GM12878 (cell line): Measurements from ENCODE around the gene TAF11L3. TPM values are rescaled to one million over a fixed set of nuclear protein-coding genes. Genes with fewer than 3 reads are reported as not detected.
"Not testable (repeated sequence)": the region's sequence is repeated elsewhere in the genome, so short reads cannot be mapped to it uniquely, and the experiment has no call there.

Experiments
- ATAC-seq: fragments of 200-7000 bp; cut with Tn5 transposase; 3 replicates; pipeline ENCODE4 v1.9.1; 2020; ENCODE audit warnings: mild to moderate bottlenecking, moderate library complexity
- Bru-seq: library from RNA; stranded (reverse); fragments of 400-500 nt; gene quantifications from one replicate; lab custom pipeline; 2021; lab: Mats Ljungman, UMichigan
- BruChase-seq, 2 experiments: library from RNA; stranded (reverse); fragments of 400-500 nt; gene quantifications; one replicate each; lab custom pipeline; 2021; lab: Mats Ljungman, UMichigan
- BruUV-seq: library from RNA; stranded (reverse); fragments of 400-500 nt; replicated peaks from 2 replicates; lab custom pipeline; 2021; lab: Mats Ljungman, UMichigan
- CTCF ChIA-PET: fragments of 300-600 bp; sonication (Branson Sonifier 250); formaldehyde crosslinking; extraction: SDS; loops from one replicate; lab custom pipeline; 2021; ENCODE audit warnings: inconsistent platforms; lab: Yijun Ruan, JAX
- POLR2A ChIA-PET: fragments of 350-600 bp; formaldehyde crosslinking; extraction: SDS; loops from one replicate; lab custom pipeline; 2021; ENCODE audit warnings: inconsistent platforms; lab: Charles Lee
- RAD21 ChIA-PET: fragments of 300-600 bp; sonication (Branson Sonifier 250); formaldehyde crosslinking; loops from one replicate; lab custom pipeline; 2023; ENCODE audit warnings: antibody characterized with exemption; ENCODE audit not compliant: unreplicated experiment; lab: Charles Lee
- SMC1A ChIA-PET: fragments of 300-600 bp; sonication (Branson Sonifier 250); formaldehyde crosslinking; loops from one replicate; lab custom pipeline; 2023; ENCODE audit not compliant: unreplicated experiment, uncharacterized antibody; lab: Charles Lee
- DNase-seq: peaks from one replicate; pipeline ENCODE4 v3.0.0-alpha.2; 2011; ENCODE audit warnings: low read depth, low spot score
- FAIRE-seq: peaks from 3 replicates; lab custom pipeline; 2011; peaks lifted over from hg19 to GRCh38; lab: Jason Lieb, UNC
- H2AFZ ChIP-seq: 2 replicates; pipeline ENCODE4 v1.6.0; 2011; ENCODE audit warnings: low read depth, low read length, control low read depth; ENCODE audit not compliant: control insufficient read depth
- H3K27ac ChIP-seq: 2 replicates; pipeline ENCODE4 v1.5.1; 2011; ENCODE audit warnings: control low read depth; ENCODE audit not compliant: control insufficient read depth, insufficient read depth
- H3K27me3 ChIP-seq, 2 experiments: replicated peaks in 1 of 2; 2 replicates each; pipeline versions ENCODE4 v1.6.0 to v1.6.1; 2011; ENCODE audit warnings: low read length in 1 of 2; ENCODE audit not compliant: control insufficient read depth in 2 of 2, insufficient read depth in 2 of 2
- H3K36me3 ChIP-seq, 2 experiments: 2 replicates each; pipeline ENCODE4 v1.5.1; 2011; ENCODE audit warnings: low read length in 1 of 2; ENCODE audit not compliant: control insufficient read depth in 2 of 2, insufficient read depth in 2 of 2
- H3K4me1 ChIP-seq: 2 replicates; pipeline ENCODE4 v1.6.1; 2011; ENCODE audit warnings: mild to moderate bottlenecking, low read length, moderate library complexity, mixed read lengths; ENCODE audit not compliant: control insufficient read depth, insufficient read depth
- H3K4me2 ChIP-seq: 2 replicates; pipeline ENCODE4 v1.6.0; 2011; ENCODE audit warnings: control low read depth; ENCODE audit not compliant: control insufficient read depth, insufficient read depth
- H3K4me3 ChIP-seq: fragments of 200-600 bp; sonication (generic); 2 replicates; pipeline ENCODE4 v1.5.1; 2016
- H3K79me2 ChIP-seq: 2 replicates; pipeline ENCODE4 v1.6.0; 2011; ENCODE audit warnings: low read length; ENCODE audit not compliant: control insufficient read depth, insufficient read depth
- H3K9ac ChIP-seq: 2 replicates; pipeline ENCODE4 v1.8.0; 2011; ENCODE audit warnings: low read length, control low read depth, mixed read lengths; ENCODE audit not compliant: control insufficient read depth, insufficient read depth
- H3K9me3 ChIP-seq: replicated peaks from 3 replicates; pipeline ENCODE4 v1.5.1; 2011; ENCODE audit warnings: mild to moderate bottlenecking, low read length; ENCODE audit not compliant: control insufficient read depth, insufficient read depth
- H4K20me1 ChIP-seq: 2 replicates; pipeline ENCODE4 v1.6.0; 2011; ENCODE audit not compliant: control insufficient read depth, insufficient read depth
- CREM ChIP-seq: IDR thresholded peaks from 2 replicates; pipeline ENCODE4 v1.6.1; 2014; ENCODE audit warnings: antibody characterized with exemption, low read depth
- IKZF1 ChIP-seq: fragments of 450-650 bp; conservative IDR thresholded peaks from 2 replicates; pipeline ENCODE4 v1.6.1; 2017; ENCODE audit warnings: antibody characterized with exemption, mild to moderate bottlenecking
- MAX ChIP-seq: IDR thresholded peaks from 2 replicates; pipeline ENCODE4 v1.6.1; 2012; ENCODE audit warnings: low read depth, low read length, improper control_type of control experiment
- NR2C2 ChIP-seq: IDR thresholded peaks from 2 replicates; pipeline ENCODE4 v1.6.1; 2011; ENCODE audit warnings: borderline replicate concordance, low read depth; ENCODE audit not compliant: control insufficient read depth, insufficient read length
- NRF1 ChIP-seq: conservative IDR thresholded peaks from 2 replicates; pipeline ENCODE4 v1.6.1; 2011; ENCODE audit warnings: mild to moderate bottlenecking, low read depth, low read length, improper control_type of control experiment
- POLR2AphosphoS2 ChIP-seq: IDR thresholded peaks from 2 replicates; pipeline ENCODE4 v1.6.1; 2011; ENCODE audit warnings: low read depth, mild to moderate bottlenecking, low read length, improper control_type of control experiment, moderate library complexity
- SUPT20H ChIP-seq: IDR thresholded peaks from 2 replicates; pipeline ENCODE4 v1.6.1; 2011; ENCODE audit warnings: low read depth, mild to moderate bottlenecking, low read length, moderate library complexity, borderline replicate concordance; ENCODE audit not compliant: control insufficient read depth
- TAF1 ChIP-seq: IDR thresholded peaks from 2 replicates; pipeline ENCODE4 v1.6.1; 2011; ENCODE audit warnings: mild to moderate bottlenecking, low read depth, low read length, borderline replicate concordance
- YY1 ChIP-seq: IDR thresholded peaks from 2 replicates; pipeline ENCODE4 v1.6.1; 2011; ENCODE audit warnings: low read depth, mild to moderate bottlenecking, low read length
- ZNF207 ChIP-seq: fragments of 450-650 bp; IDR thresholded peaks from 2 replicates; pipeline ENCODE4 v1.6.1; 2014; ENCODE audit warnings: antibody characterized with exemption, mild to moderate bottlenecking, borderline replicate concordance
- WGBS: methylation state at CpG from one replicate; pipeline ENCODE4 v1.1.6; 2016; ENCODE audit warnings: low lambda C conversion rate; ENCODE audit not compliant: insufficient replicate concordance, insufficient coverage; ENCODE audit errors: missing lambda C conversion rate; 5-methylcytosine and 5-hydroxymethylcytosine counted together
- in situ Hi-C: fragments of 300-500 bp; cut with MboI; formaldehyde crosslinking; loops from 9 replicates; pipeline ENCODE4 v1.14.3; 2018; ENCODE audit warnings: mixed read lengths
- intact Hi-C: fragments of 100-400 bp; cut with micrococcal nuclease; formaldehyde crosslinking; loops from one replicate; pipeline ENCODE4 v1.14.2; 2022; ENCODE audit not compliant: unreplicated experiment
- long read RNA-seq, 2 experiments: library from polyadenylated mRNA; unstranded; transcript quantifications; one replicate each; pipeline ENCODE4 v2.0.0, GENCODE V29; 2019 to 2020
- polyA minus RNA-seq, 3 experiments: library from RNA; depleted of rRNA, polyadenylated mRNA; stranded (reverse); fragments of >200 nt; gene quantifications; 2 replicates each; pipeline ENCODE4 v1.2.3, GENCODE V29; 2011
- polyA plus RNA-seq, 11 experiments: library from polyadenylated mRNA; depleted of rRNA in 4 of 11; unstranded in 6 of 11; stranded (reverse) in 5 of 11; fragments of >200 nt; fragmentation: Nextera tagmentation in 4 of 11; fragmentation: Illumina TruSeq in 1 of 11; extraction: Ambion mirVana in 4 of 11; extraction: Trizol in 1 of 11; gene quantifications; 1 replicate in 1 of 11; 2 replicates in 10 of 11; pipeline versions ENCODE4 v1.2.1 to v1.2.3, GENCODE V29; 2011 to 2016; ENCODE audit warnings: inconsistent platforms in 2 of 11, missing spikeins in 2 of 11, low read depth in 1 of 11
- total RNA-seq, 4 experiments: library from RNA; depleted of rRNA in 3 of 4; stranded (reverse); fragments of >200 nt in 3 of 4; fragmentation: Illumina TruSeq in 1 of 4; extraction: Trizol in 1 of 4; gene quantifications; 2 replicates each; pipeline versions ENCODE4 v1.2.1 to v1.2.3, GENCODE V29; 2013 to 2021

The TAF11L3 gene
- total RNA-seq (2013; cell fraction: nucleolus; rRNA removed): not detected in 2 replicates
- not detected in 2 replicates for total RNA-seq (2014; rRNA removed)
- total RNA-seq (2014; rRNA removed; fragmentation: Illumina TruSeq; extraction: Trizol): not detected in 2 replicates
- not detected in 2 replicates for total RNA-seq (2021)
- polyA plus RNA-seq (2011; ENCODE audit: low read depth): not detected
- not detected in 2 replicates for polyA plus RNA-seq (2011; rRNA removed)
- polyA plus RNA-seq (2011; cell fraction: cytosol; rRNA removed): not detected in 2 replicates
- polyA plus RNA-seq (2011; cell fraction: nucleus; rRNA removed): not detected in 2 replicates
- not detected in 2 replicates for polyA plus RNA-seq (2012)
- polyA plus RNA-seq (2014; fragmentation: Illumina TruSeq; extraction: Trizol): not detected in 2 replicates
- polyA plus RNA-seq (2014; fragmentation: Nextera tagmentation; extraction: Ambion mirVana): not detected
- not detected in 2 replicates for polyA plus RNA-seq (2014; rRNA removed)
- polyA plus RNA-seq (2016; fragmentation: Nextera tagmentation; extraction: Ambion mirVana): not detected
- not detected in 2 replicates for polyA minus RNA-seq (2011; rRNA and poly(A)+ RNA removed)
- polyA minus RNA-seq (2011; cell fraction: cytosol; rRNA and poly(A)+ RNA removed): not detected in 2 replicates
- polyA minus RNA-seq (2011; cell fraction: nucleus; rRNA and poly(A)+ RNA removed): not detected in 2 replicates
- Bru-seq, nascent RNA: not detected
- BruChase-seq, experiment 1, labeled RNA remaining after a 6-hour chase: not detected
- not detected for BruChase-seq, experiment 2, labeled RNA remaining after a 2-hour chase
- long read RNA-seq, experiment 1: 0 reads
- long read RNA-seq, experiment 2: 0 reads

- H3K4me3 ChIP-seq, BruUV-seq, FAIRE-seq, CTCF ChIA-PET, H3K9ac ChIP-seq, DNase-seq, H3K27ac ChIP-seq, intact Hi-C loops, H4K20me1 ChIP-seq, ATAC-seq, H3K4me1 ChIP-seq, H3K36me3 ChIP-seq, RAD21 ChIA-PET, SMC1A ChIA-PET, H3K4me2 ChIP-seq, H3K79me2 ChIP-seq, H3K27me3 ChIP-seq, POLR2A ChIA-PET, H3K9me3 ChIP-seq, H2AFZ ChIP-seq, in situ Hi-C loops: not testable (repeated sequence)
- no CpG with 5 or more reads among the region's 15 CpGs for WGBS
Observed at GRCh38 chr5:17518067-17518466, at the start of gene TAF11L3. Gene TAF11L3 (plus strand): TSS chr5:17518367.

- TF ChIP-seq NRF1 (no peak), POLR2AphosphoS2 (no peak), NR2C2 (no peak), CREM (no peak), IKZF1 (no peak), TAF1 (no peak), ZNF207 (no peak), YY1 (no peak), SUPT20H (no peak), MAX (no peak)
- TF ChIP-seq, all 136 proteins: peak for 0
- CTCF ChIA-PET: interaction anchor here (2.9 kb wide), 1 partner anchor 253 kb away, joined by 13 read pairs; the partner anchor contains the start of gene BASP1
- SMC1A ChIA-PET: no interaction called here
- H3K36me3 ChIP-seq: no peaks in the 10 kb centered on the region
- no peak for DNase-seq
- H3K4me2 ChIP-seq: no peak overlapping the region
- no peaks in the 10 kb centered on the region for H3K79me2 ChIP-seq
- H3K27ac ChIP-seq: no peak overlapping the region
- H3K9me3 ChIP-seq: no peaks in the 10 kb centered on the region
- POLR2A ChIA-PET: no interaction called here
- no peaks in the 10 kb centered on the region for H3K27me3 ChIP-seq
- FAIRE-seq: no peak
- intact Hi-C loops (no loop called here), in situ Hi-C loops (no loop called here)
- H3K4me1 ChIP-seq: no peaks in the 10 kb centered on the region
- no peak overlapping the region for H2AFZ ChIP-seq
- H3K9ac ChIP-seq: no peak overlapping the region
- H3K4me3 ChIP-seq: no peak overlapping the region
- RAD21 ChIA-PET: no interaction called here
- H4K20me1 ChIP-seq: no peaks in the 10 kb centered on the region
- no peak for ATAC-seq
- no TSS peak for BruUV-seq
Observed at GRCh38 chr5:17470064-17470463, 48.1 kb upstream of the TAF11L3 start.
